Muscle of arm (tissue), 12 donors: Measurements from ENCODE around the gene GPR146. TPM values are rescaled to one million over a fixed set of nuclear protein-coding genes. Genes with fewer than 3 reads are reported as not detected.

Experiments
- DNase-seq: peaks from one replicate; pipeline ENCODE4 v3.0.0-alpha.2; 2013
- polyA plus RNA-seq, 12 donors: library from polyadenylated mRNA; unstranded; fragments of 120-200 nt; gene quantifications; one replicate each; pipeline ENCODE4 v1.2.1, GENCODE V29; 2013; ENCODE audit not compliant: insufficient read length in 12 of 12

Gene GPR146
- polyA plus RNA-seq, 12 donors = 2.0 to 4.8 (median 3.3) TPM; not detected in 2

- no peak for DNase-seq
Observed at GRCh38 chr7:1105189-1105588, 60.8 kb downstream of the GPR146 start.

- DNase-seq = no peak
Observed at GRCh38 chr7:1106063-1106792, 61.9 kb downstream of the GPR146 start.

GRCh38 chr7:1106793-1107421 lies 62.6 kb downstream of the GPR146 start:
- no peak for DNase-seq

- no peak for DNase-seq
Observed at GRCh38 chr7:1108264-1108920, 64.0 kb downstream of the GPR146 start.

Other genes with a start within 250 kb of the GPR146 start
- gene SUN1, start 212.1 kb upstream of the GPR146 start, polyA plus RNA-seq = 100 to 1,000 TPM in 11 of 12 donors, not detected in 1; 142 to 253 (median 208) TPM
- 10 to 100 TPM in 11 of 12 donors, not detected in 1; 13.4 to 44.3 (median 37.2) TPM for gene GET4, start 168.0 kb upstream of the GPR146 start, polyA plus RNA-seq
- gene ADAP1, start 89.9 kb upstream of the GPR146 start, polyA plus RNA-seq = 10 to 100 TPM in 1 of 12 donors, 1 to 10 TPM in 10, not detected in 1; 1.1 to 11.1 (median 2.4) TPM
- 10 to 100 TPM in 9 of 12 donors, 1 to 10 TPM in 2, not detected in 1; 8.8 to 15.9 (median 10.8) TPM for gene COX19, start 69.0 kb upstream of the GPR146 start, polyA plus RNA-seq
- gene CYP2W1, start 61.4 kb upstream of the GPR146 start, polyA plus RNA-seq = 100 to 1,000 TPM in 1 of 12 donors, 10 to 100 TPM in 2, 1 to 10 TPM in 1, under 1 TPM in 7, not detected in 1; 0.19 to 134 (median 0.64) TPM
- 10 to 100 TPM in 5 of 12 donors, 1 to 10 TPM in 6, not detected in 1; 6.3 to 24.9 (median 9.9) TPM for gene GPER1, start 43.6 kb downstream of the GPR146 start, polyA plus RNA-seq
- gene ZFAND2A, start 115.7 kb downstream of the GPR146 start, polyA plus RNA-seq = 10 to 100 TPM in 11 of 12 donors, not detected in 1; 10.9 to 22.4 (median 14.1) TPM
- not detected for gene UNCX, start 188.3 kb downstream of the GPR146 start, polyA plus RNA-seq